HepG2 (cell line): ENCODE data around the gene NOTUM. TPM values are rescaled to one million over a fixed set of nuclear protein-coding genes. Genes with fewer than 3 reads are reported as not detected.

Experiments used
- ATAC-seq: fragments of 200-7000 bp; cut with Tn5 transposase; 3 replicates; pipeline ENCODE4 v1.9.1; 2020; ENCODE audit warnings: mild to moderate bottlenecking, moderate library complexity
- BruUV-seq: library from RNA; stranded (reverse); fragments of 400-500 nt; replicated peaks from 2 replicates; lab custom pipeline; 2021; lab: Mats Ljungman, UMichigan
- CTCF ChIA-PET: fragments of 300-600 bp; formaldehyde crosslinking; extraction: SDS; loops from one replicate; lab custom pipeline; 2021; ENCODE audit warnings: low total read pairs, inconsistent platforms, low intra/inter-chr PET ratio; lab: Yijun Ruan, JAX
- POLR2A ChIA-PET: fragments of 350-600 bp; sonication (Branson Sonifier 250); formaldehyde crosslinking; loops from one replicate; lab custom pipeline; 2020; ENCODE audit warnings: antibody characterized with exemption, inconsistent platforms; lab: Yijun Ruan, JAX
- DNase-seq: peaks from one replicate; pipeline ENCODE4 v3.0.0-alpha.2; 2015; ENCODE audit warnings: low spot score
- FAIRE-seq: peaks from 3 replicates; lab custom pipeline; 2011; peaks lifted over from hg19 to GRCh38; lab: Jason Lieb, UNC
- H2AFZ ChIP-seq: one replicate; pipeline ENCODE4 v1.6.1; 2011; ENCODE audit warnings: low read length, inconsistent platforms
- H3K27ac ChIP-seq: fragments of 300-600 bp; 3 replicates; pipeline ENCODE4 v1.8.0; 2011; ENCODE audit warnings: mixed run types, mild to moderate bottlenecking, mixed read lengths, low read length, inconsistent platforms; ENCODE audit not compliant: insufficient read depth; ENCODE audit errors: extremely low read length
- H3K27me3 ChIP-seq, 2 experiments: fragments of 200-600 bp in 1 of 2; 2 replicates in 1 of 2; 3 replicates in 1 of 2; pipeline versions ENCODE4 v1.6.0 to v1.8.0; 2011; ENCODE audit warnings: low read length in 2 of 2, mild to moderate bottlenecking in 2 of 2, moderate library complexity in 2 of 2, inconsistent platforms in 1 of 2; ENCODE audit not compliant: insufficient read depth in 2 of 2, control insufficient read depth in 1 of 2
- H3K36me3 ChIP-seq, 2 experiments: fragments of 200-600 bp in 1 of 2; replicated peaks in 1 of 2; 2 replicates in 1 of 2; 3 replicates in 1 of 2; pipeline versions ENCODE4 v1.5.1 to v1.8.0; 2011; ENCODE audit warnings: low read length in 2 of 2, inconsistent platforms in 1 of 2; ENCODE audit not compliant: insufficient read depth in 2 of 2, control insufficient read depth in 1 of 2
- H3K4me1 ChIP-seq: 2 replicates; pipeline ENCODE4 v1.5.1; 2012; ENCODE audit warnings: low read length, inconsistent platforms; ENCODE audit not compliant: insufficient read depth
- H3K4me2 ChIP-seq: 2 replicates; pipeline ENCODE4 v1.6.0; 2011; ENCODE audit warnings: low read depth, low read length, inconsistent platforms
- H3K4me3 ChIP-seq, 3 experiments: fragments of 200-600 bp in 1 of 3; sonication (generic), shearing (Covaris generic) in 1 of 3; replicated peaks in 1 of 3; 2 replicates each; pipeline ENCODE4 v1.5.1; 2011 to 2016; ENCODE audit warnings: low read length in 3 of 3, inconsistent platforms in 2 of 3, low read depth in 2 of 3, mild to moderate bottlenecking in 2 of 3, control low read depth in 1 of 3, mixed read lengths in 1 of 3; ENCODE audit not compliant: insufficient read depth in 1 of 3
- H3K79me2 ChIP-seq: one replicate; pipeline ENCODE4 v1.6.1; 2011; ENCODE audit warnings: low read length, inconsistent platforms; ENCODE audit not compliant: insufficient read depth
- H3K9ac ChIP-seq: 2 replicates; pipeline ENCODE4 v1.6.0; 2011; ENCODE audit warnings: mild to moderate bottlenecking, low read depth, low read length, inconsistent platforms; ENCODE audit not compliant: insufficient read depth
- H3K9me3 ChIP-seq: 2 replicates; pipeline ENCODE4 v1.5.1; 2012; ENCODE audit warnings: mild to moderate bottlenecking, low read length
- H4K20me1 ChIP-seq: 2 replicates; pipeline ENCODE4 v1.6.0; 2011; ENCODE audit warnings: inconsistent platforms, mild to moderate bottlenecking, low read length, moderate library complexity; ENCODE audit not compliant: insufficient read depth
- AGO2 ChIP-seq: fragments of 200-400 bp; formaldehyde crosslinking; optimal IDR thresholded peaks from 2 replicates; pipeline ENCODE3; 2017; ENCODE audit warnings: mild to moderate bottlenecking, low read depth, low read length, moderate library complexity
- BORCS8-MEF2B ChIP-seq: sonication (generic); formaldehyde crosslinking; IDR thresholded peaks from 2 replicates; pipeline ENCODE4 v1.8.0; 2022; ENCODE audit warnings: mild to moderate bottlenecking, missing genetic modification reagents
- CBX2 ChIP-seq, 2 experiments: fragments of 200-600 bp in 1 of 2; sonication (generic); formaldehyde crosslinking in 1 of 2; IDR thresholded peaks; 2 replicates each; pipeline versions ENCODE4 v1.7.0 to v1.8.1; 2018 to 2022; ENCODE audit warnings: low read depth in 2 of 2, low read length in 1 of 2, mild to moderate bottlenecking in 1 of 2, missing genetic modification reagents in 1 of 2
- CREM ChIP-seq, 2 experiments: sonication (generic) in 1 of 2; formaldehyde crosslinking in 1 of 2; IDR thresholded peaks; 2 replicates each; pipeline versions ENCODE4 v1.4.0 to v1.6.1; 2016 to 2020; ENCODE audit warnings: antibody characterized with exemption in 1 of 2, mild to moderate bottlenecking in 1 of 2, missing genetic modification reagents in 1 of 2
- HNRNPK ChIP-seq: fragments of 200-400 bp; formaldehyde crosslinking; IDR thresholded peaks from 2 replicates; pipeline ENCODE4 v1.6.1; 2018; ENCODE audit warnings: low read length, low read depth, moderate library complexity, mild to moderate bottlenecking; ENCODE audit not compliant: poor library complexity, severe bottlenecking
- KDM2A ChIP-seq: sonication (generic); formaldehyde crosslinking; IDR thresholded peaks from 2 replicates; pipeline ENCODE4 v1.4.0; 2020; ENCODE audit warnings: low read depth, missing genetic modification reagents, borderline replicate concordance
- MIER2 ChIP-seq: IDR thresholded peaks from 2 replicates; pipeline ENCODE4 v1.6.1; 2016; ENCODE audit warnings: missing biosample characterization, missing genetic modification reagents
- MXI1 ChIP-seq: IDR thresholded peaks from 3 replicates; pipeline ENCODE4 v1.6.1; 2012; ENCODE audit warnings: low read depth, low read length, inconsistent platforms, borderline replicate concordance
- PAF1 ChIP-seq: IDR thresholded peaks from 2 replicates; pipeline ENCODE4 v1.6.1; 2016; ENCODE audit warnings: missing genetic modification reagents, missing compliant biosample characterization
- POLR2AphosphoS5 ChIP-seq: IDR thresholded peaks from 2 replicates; pipeline ENCODE4 v1.6.1; 2012; ENCODE audit warnings: low read depth, low read length
- RBFOX2 ChIP-seq: fragments of 200-400 bp; formaldehyde crosslinking; IDR thresholded peaks from 2 replicates; pipeline ENCODE4 v1.6.1; 2017; ENCODE audit warnings: low read depth, mild to moderate bottlenecking, low read length
- RBM22 ChIP-seq: fragments of 200-400 bp; formaldehyde crosslinking; optimal IDR thresholded peaks from 2 replicates; pipeline ENCODE3; 2017; ENCODE audit warnings: mild to moderate bottlenecking, low read length, moderate library complexity
- RFX5 ChIP-seq: IDR thresholded peaks from 2 replicates; pipeline ENCODE4 v1.6.1; 2011; ENCODE audit warnings: low read depth, low read length, improper control_type of control experiment
- SMAD9 ChIP-seq: sonication (generic); formaldehyde crosslinking; IDR thresholded peaks from 2 replicates; pipeline ENCODE4 v1.5.1; 2020; ENCODE audit warnings: mild to moderate bottlenecking, missing genetic modification reagents
- SRSF1 ChIP-seq: fragments of 200-400 bp; formaldehyde crosslinking; optimal IDR thresholded peaks from 2 replicates; pipeline ENCODE3; 2017; ENCODE audit warnings: mild to moderate bottlenecking, low read depth, low read length, moderate library complexity
- YEATS4 ChIP-seq: sonication (generic); formaldehyde crosslinking; IDR thresholded peaks from 2 replicates; pipeline ENCODE4 v1.4.0; 2020; ENCODE audit warnings: missing genetic modification reagents, borderline replicate concordance
- ZNF446 ChIP-seq: sonication (generic); formaldehyde crosslinking; IDR thresholded peaks from 2 replicates; pipeline ENCODE4 v1.5.0; 2020; ENCODE audit warnings: mild to moderate bottlenecking, missing genetic modification reagents
- ZNF484 ChIP-seq: sonication (generic); formaldehyde crosslinking; IDR thresholded peaks from 2 replicates; pipeline ENCODE4 v1.5.1; 2020; ENCODE audit warnings: mild to moderate bottlenecking, low read depth, missing genetic modification reagents, borderline replicate concordance
- ZNF569 ChIP-seq: sonication (generic); formaldehyde crosslinking; IDR thresholded peaks from 2 replicates; pipeline ENCODE4 v1.5.0; 2020; ENCODE audit warnings: mild to moderate bottlenecking, missing genetic modification reagents, moderate library complexity, borderline replicate concordance
- ZNF768 ChIP-seq: sonication (generic); formaldehyde crosslinking; IDR thresholded peaks from 2 replicates; pipeline ENCODE4 v1.4.0; 2020; ENCODE audit warnings: missing genetic modification reagents
- ZNF772 ChIP-seq: sonication (generic); formaldehyde crosslinking; IDR thresholded peaks from 2 replicates; pipeline ENCODE4 v1.5.0; 2020; ENCODE audit warnings: mild to moderate bottlenecking, missing genetic modification reagents
- ZNF782 ChIP-seq: sonication (generic); formaldehyde crosslinking; IDR thresholded peaks from 2 replicates; pipeline ENCODE4 v1.4.0; 2020; ENCODE audit warnings: missing genetic modification reagents, mild to moderate bottlenecking, borderline replicate concordance
- ZNF841 ChIP-seq: sonication (generic); formaldehyde crosslinking; IDR thresholded peaks from 2 replicates; pipeline ENCODE4 v1.8.1; 2023; ENCODE audit warnings: missing genetic modification reagents, borderline replicate concordance
- ZSCAN22 ChIP-seq: sonication (generic); formaldehyde crosslinking; IDR thresholded peaks from 2 replicates; pipeline ENCODE4 v1.4.0; 2020; ENCODE audit warnings: mild to moderate bottlenecking, missing genetic modification reagents
- WGBS: methylation state at CpG from one replicate; pipeline ENCODE4 v1.1.6; 2017; ENCODE audit warnings: low lambda C conversion rate; 5-methylcytosine and 5-hydroxymethylcytosine counted together
- in situ Hi-C: cut with HindIII; loops from 2 replicates; pipeline ENCODE4 v1.10.0; 2017; ENCODE audit warnings: low pct_unique_long_range_greater_than_20kb; ENCODE audit not compliant: extremely low pct_ligation_motif_present
- intact Hi-C: fragments of 100-400 bp; cut with micrococcal nuclease; formaldehyde crosslinking; loops from one replicate; pipeline ENCODE4 v1.10.0; 2022; ENCODE audit not compliant: unreplicated experiment
- polyA plus RNA-seq, 8 experiments: library from polyadenylated mRNA; depleted of rRNA in 3 of 8; stranded (reverse) in 7 of 8; unstranded in 1 of 8; fragments of >200 nt; fragmentation: Illumina TruSeq in 4 of 8; extraction: Trizol in 4 of 8; gene quantifications; 2 replicates each; pipeline versions ENCODE4 v1.2.1 to v1.2.3, GENCODE V29; 2011 to 2016; ENCODE audit warnings: low read depth in 4 of 8, missing spikeins in 1 of 8, mixed read lengths in 1 of 8; ENCODE audit not compliant: insufficient read depth in 1 of 8
- total RNA-seq, 5 experiments: library from RNA; depleted of rRNA; stranded (reverse); fragments of >200 nt; fragmentation: Illumina TruSeq; extraction: Trizol; gene quantifications; 2 replicates each; pipeline ENCODE4 v1.2.3, GENCODE V29; 2016; ENCODE audit warnings: low read depth in 1 of 5
- TF ChIP-seq, protein P1 (sequence below): sonication (generic); formaldehyde crosslinking; IDR thresholded peaks from 2 replicates; pipeline ENCODE4 v1.8.0; 2022; ENCODE audit warnings: mild to moderate bottlenecking, missing genetic modification reagents, moderate library complexity
- TF ChIP-seq, protein P2 (sequence below): IDR thresholded peaks from 2 replicates; pipeline ENCODE4 v1.6.1; 2016; ENCODE audit warnings: low read depth, borderline replicate concordance

Gene NOTUM
- total and polyA plus RNA-seq, 2 of the 13 experiments (the other 11 are each of a cell fraction or from before 2014, with no cell fraction given), result 150 to 160 TPM

DNA sequence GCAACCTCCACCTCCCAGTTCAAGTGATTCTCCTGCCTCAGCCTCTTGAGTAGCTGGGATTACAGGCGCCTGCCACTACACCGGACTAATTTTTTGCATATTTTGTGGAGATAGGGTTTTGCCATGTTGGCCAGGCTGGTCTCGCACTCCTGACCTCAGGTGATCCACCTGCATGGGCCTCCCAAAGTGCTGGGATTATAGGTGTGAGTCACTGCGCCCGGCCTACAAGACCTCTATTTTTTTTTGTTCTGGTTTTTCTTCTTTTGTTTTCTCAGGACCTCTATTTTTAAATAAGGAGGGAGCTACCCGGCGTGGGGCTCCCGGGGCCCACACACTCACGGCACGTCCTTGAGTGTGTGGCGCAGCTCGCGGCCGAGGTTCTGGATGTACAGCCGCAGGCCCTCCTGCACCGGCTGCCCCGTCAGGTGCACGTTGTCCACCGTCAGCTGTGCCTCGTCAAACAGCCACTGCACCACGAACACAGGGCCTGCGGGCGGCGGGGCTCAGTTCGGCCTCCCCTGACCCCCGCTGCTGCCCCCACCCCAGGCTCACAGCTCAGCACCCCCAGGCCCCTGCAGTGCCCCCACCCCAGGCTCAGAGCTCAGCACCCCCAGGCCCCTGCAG lies 5.8 kb downstream of the NOTUM start:
- H3K4me3 ChIP-seq, result no peak overlapping the region
- FAIRE-seq (no peak), DNase-seq (no peak), ATAC-seq (no peak)
- H3K27me3 ChIP-seq, result no peaks in the 10 kb centered on the region; a peak in 1 of 5 replicates
- peaks cover 24% of the 10 kb centered on the region for H4K20me1 ChIP-seq
- peaks cover 33 to 57% of the 10 kb centered on the region in 2 experiments for H3K36me3 ChIP-seq
- WGBS, result 97% methylated on average over 26 of the region's 26 CpGs
- peaks cover 67% of the 10 kb centered on the region for H3K4me1 ChIP-seq
- in situ Hi-C loops, result loop anchor here (5.0 kb wide), 2 partner anchors 42 to 67 kb away; partner anchors contain the start of genes CENPX and LRRC45
- intact Hi-C loops, result no loop called here
- H3K79me2 ChIP-seq, result peaks cover 36% of the 10 kb centered on the region
- ChIA-PET POLR2A (interaction anchor here (1.0 to 9.7 kb wide), 17 partner anchors 10 to 102 kb away, joined by 3 to 136 read pairs (median 7); partner anchors contain the start of genes CENPX, DCXR, LRRC45 and MAFG), CTCF (interaction anchor here (1.4 kb wide), 1 partner anchor 66 kb away, joined by 4 read pairs; no protein-coding TSS in a partner anchor)
- no peak overlapping the region for H2AFZ ChIP-seq
- no TSS peak for BruUV-seq
- H3K9me3 ChIP-seq, result no peaks in the 10 kb centered on the region
- no peak overlapping the region for H3K4me2 ChIP-seq
- H3K9ac ChIP-seq, result no peak overlapping the region
- H3K27ac ChIP-seq, result no peak overlapping the region
- TF ChIP-seq CREM (IDR thresholded peaks at IDR 0.05) (no peak), CREM (CRISPR knock-in tag; IDR thresholded peaks at IDR 0.05) (no peak), RBFOX2 (peak; percentile 92), ZNF772 (CRISPR knock-in tag) (no peak), RFX5 (no peak), BORCS8-MEF2B (no peak), POLR2AphosphoS5 (no peak), CBX2 (IDR thresholded peaks at IDR 0.05; ENCODE audit: low read depth, low read length) (no peak), CBX2 (CRISPR knock-in tag; IDR thresholded peaks at IDR 0.05; ENCODE audit: low read depth) (no peak), SMAD9 (CRISPR knock-in tag) (no peak), YEATS4 (no peak), ZSCAN22 (CRISPR knock-in tag) (no peak), RBM22 (peak; percentile 68), KDM2A (CRISPR knock-in tag) (no peak), ZNF841 (CRISPR knock-in tag) (no peak), ZNF768 (CRISPR knock-in tag) (no peak), SRSF1 (no peak), PAF1 (0 out of 2 replicates have a peak, but pooled peaks have one; percentile 22), MXI1 (no peak), ZNF446 (no peak), ZNF484 (CRISPR knock-in tag) (no peak), ZNF782 (CRISPR knock-in tag) (no peak), AGO2 (peak; percentile 96), MIER2 (CRISPR knock-in tag) (no peak), HNRNPK (peak; percentile 18), ZNF569 (CRISPR knock-in tag) (no peak)
- TF ChIP-seq, protein P1, sequence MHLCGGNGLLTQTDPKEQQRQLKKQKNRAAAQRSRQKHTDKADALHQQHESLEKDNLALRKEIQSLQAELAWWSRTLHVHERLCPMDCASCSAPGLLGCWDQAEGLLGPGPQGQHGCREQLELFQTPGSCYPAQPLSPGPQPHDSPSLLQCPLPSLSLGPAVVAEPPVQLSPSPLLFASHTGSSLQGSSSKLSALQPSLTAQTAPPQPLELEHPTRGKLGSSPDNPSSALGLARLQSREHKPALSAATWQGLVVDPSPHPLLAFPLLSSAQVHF (CRISPR knock-in tag), result no peak
- TF ChIP-seq, protein P2, sequence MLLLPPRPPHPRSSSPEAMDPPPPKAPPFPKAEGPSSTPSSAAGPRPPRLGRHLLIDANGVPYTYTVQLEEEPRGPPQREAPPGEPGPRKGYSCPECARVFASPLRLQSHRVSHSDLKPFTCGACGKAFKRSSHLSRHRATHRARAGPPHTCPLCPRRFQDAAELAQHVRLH, result no peak
